Measurements from ENCODE around the gene BICC1.

BICC1 gene

DNA sequence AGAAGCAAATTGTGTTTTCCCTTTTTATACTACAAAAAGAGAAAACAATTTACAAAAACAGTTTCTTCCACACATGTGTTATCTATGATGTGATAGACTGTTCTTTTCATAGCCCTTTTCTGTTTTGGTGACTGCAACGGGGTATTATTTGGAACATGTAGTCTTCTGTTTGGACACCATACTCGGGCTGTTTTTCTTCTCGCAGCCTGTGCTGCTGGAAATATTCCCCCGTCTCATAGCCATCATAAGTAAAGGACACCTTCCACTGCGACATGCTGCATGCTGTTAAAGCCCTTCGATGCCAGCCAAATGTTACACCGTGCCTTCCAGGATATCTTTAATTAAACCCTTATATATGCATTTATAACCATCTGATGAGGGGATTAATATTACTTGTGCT lies 222.4 kb downstream of the BICC1 start:
- TF ChIP-seq TAF1 (IDR thresholded peaks at IDR 0.05; ENCODE audit: borderline replicate concordance, insufficient read depth, low read length) (no peak), FOXP2 (optimal IDR thresholded peaks at IDR 0.05; ENCODE audit: borderline replicate concordance, extremely low read depth, extremely low read length, insufficient read depth) (no peak)
- TF ChIP-seq, protein P1, sequence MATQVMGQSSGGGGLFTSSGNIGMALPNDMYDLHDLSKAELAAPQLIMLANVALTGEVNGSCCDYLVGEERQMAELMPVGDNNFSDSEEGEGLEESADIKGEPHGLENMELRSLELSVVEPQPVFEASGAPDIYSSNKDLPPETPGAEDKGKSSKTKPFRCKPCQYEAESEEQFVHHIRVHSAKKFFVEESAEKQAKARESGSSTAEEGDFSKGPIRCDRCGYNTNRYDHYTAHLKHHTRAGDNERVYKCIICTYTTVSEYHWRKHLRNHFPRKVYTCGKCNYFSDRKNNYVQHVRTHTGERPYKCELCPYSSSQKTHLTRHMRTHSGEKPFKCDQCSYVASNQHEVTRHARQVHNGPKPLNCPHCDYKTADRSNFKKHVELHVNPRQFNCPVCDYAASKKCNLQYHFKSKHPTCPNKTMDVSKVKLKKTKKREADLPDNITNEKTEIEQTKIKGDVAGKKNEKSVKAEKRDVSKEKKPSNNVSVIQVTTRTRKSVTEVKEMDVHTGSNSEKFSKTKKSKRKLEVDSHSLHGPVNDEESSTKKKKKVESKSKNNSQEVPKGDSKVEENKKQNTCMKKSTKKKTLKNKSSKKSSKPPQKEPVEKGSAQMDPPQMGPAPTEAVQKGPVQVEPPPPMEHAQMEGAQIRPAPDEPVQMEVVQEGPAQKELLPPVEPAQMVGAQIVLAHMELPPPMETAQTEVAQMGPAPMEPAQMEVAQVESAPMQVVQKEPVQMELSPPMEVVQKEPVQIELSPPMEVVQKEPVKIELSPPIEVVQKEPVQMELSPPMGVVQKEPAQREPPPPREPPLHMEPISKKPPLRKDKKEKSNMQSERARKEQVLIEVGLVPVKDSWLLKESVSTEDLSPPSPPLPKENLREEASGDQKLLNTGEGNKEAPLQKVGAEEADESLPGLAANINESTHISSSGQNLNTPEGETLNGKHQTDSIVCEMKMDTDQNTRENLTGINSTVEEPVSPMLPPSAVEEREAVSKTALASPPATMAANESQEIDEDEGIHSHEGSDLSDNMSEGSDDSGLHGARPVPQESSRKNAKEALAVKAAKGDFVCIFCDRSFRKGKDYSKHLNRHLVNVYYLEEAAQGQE (IDR thresholded peaks at IDR 0.05; ENCODE audit: insufficient read depth in 1 of 2, low read depth in 2 of 2, low read length in 2 of 2), result no peak

DNA sequence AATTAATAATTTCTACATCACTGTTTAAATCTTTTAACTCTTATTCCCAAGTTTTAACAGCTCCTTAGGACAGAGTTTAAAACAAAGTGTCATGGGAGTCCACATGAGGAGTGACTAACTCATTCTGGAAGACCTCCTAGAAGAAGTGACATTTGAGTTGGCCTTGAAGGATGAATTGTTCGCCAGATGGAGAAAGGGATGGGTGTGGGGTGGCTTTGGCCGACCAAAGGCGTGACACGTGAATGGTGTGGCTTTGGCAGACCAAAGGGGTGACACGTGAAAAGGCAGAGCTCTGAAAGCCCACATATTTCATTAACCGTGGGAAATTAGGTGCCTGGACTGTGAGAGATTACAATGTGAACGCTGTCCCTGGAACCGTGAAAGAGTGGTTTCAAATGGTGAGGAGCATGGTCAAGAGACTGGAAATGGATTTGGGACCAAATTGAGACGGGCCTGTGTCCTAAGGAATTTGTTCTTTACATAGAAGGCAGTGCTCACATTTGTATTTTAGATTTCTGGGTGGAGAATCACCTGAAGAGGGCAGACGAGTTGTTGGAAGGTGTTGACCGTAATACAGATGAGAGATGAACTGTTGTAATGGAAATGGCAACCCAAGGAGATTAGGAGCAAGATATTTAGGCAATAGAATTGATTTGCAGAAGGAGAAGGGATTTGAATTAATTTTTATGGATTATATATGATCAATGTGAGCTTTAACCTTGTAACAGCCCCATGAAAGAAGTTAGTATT lies 228.1 kb downstream of the BICC1 start:
- TF ChIP-seq POLR2AphosphoS5 (IDR thresholded peaks at IDR 0.05; ENCODE audit: low read depth, low read length), result no peak
- no peak for TF ChIP-seq SIN3A (IDR thresholded peaks at IDR 0.05; ENCODE audit: borderline replicate concordance, insufficient read depth, low read length)
- no peak for TF ChIP-seq TAF1 (IDR thresholded peaks at IDR 0.05; ENCODE audit: borderline replicate concordance, insufficient read depth, low read length)
- TF ChIP-seq FOXP2 (optimal IDR thresholded peaks at IDR 0.05; ENCODE audit: borderline replicate concordance, extremely low read depth, extremely low read length, insufficient read depth), result no peak
- TF ChIP-seq, protein P1 (IDR thresholded peaks at IDR 0.05; ENCODE audit: insufficient read depth in 1 of 2, low read depth in 2 of 2, low read length in 2 of 2), result no peak

DNA sequence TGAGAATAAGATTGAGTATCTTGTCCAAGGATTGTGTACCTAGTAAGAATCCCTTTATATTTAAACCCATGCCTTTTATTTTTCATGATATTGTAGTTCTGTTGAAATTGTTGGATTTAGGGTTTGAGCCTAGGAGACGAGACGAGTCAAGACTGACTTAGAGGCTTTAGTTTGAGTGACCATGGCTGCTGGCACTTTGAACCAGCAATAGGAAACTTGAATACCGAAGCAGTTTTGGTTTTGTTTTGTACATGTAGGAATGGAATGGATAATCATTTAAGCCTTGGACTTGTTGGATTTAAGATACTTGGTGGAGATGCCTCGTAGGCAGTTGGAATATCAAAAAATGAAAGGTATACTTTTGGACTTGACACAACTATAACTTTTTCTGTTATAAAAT lies 229.0 kb downstream of the BICC1 start:
- TF ChIP-seq TAF1 (IDR thresholded peaks at IDR 0.05; ENCODE audit: borderline replicate concordance, insufficient read depth, low read length) (no peak), FOXP2 (optimal IDR thresholded peaks at IDR 0.05; ENCODE audit: borderline replicate concordance, extremely low read depth, extremely low read length, insufficient read depth) (no peak), POLR2AphosphoS5 (IDR thresholded peaks at IDR 0.05; ENCODE audit: low read depth, low read length) (no peak), SIN3A (IDR thresholded peaks at IDR 0.05; ENCODE audit: borderline replicate concordance, insufficient read depth, low read length) (no peak)
- TF ChIP-seq, protein P1 (IDR thresholded peaks at IDR 0.05; ENCODE audit: insufficient read depth in 1 of 2, low read depth in 2 of 2, low read length in 2 of 2), result no peak

- TF ChIP-seq TAF1 (IDR thresholded peaks at IDR 0.05; ENCODE audit: borderline replicate concordance, insufficient read depth, low read length) (no peak), POLR2AphosphoS5 (IDR thresholded peaks at IDR 0.05; ENCODE audit: low read depth, low read length) (no peak), SIN3A (IDR thresholded peaks at IDR 0.05; ENCODE audit: borderline replicate concordance, insufficient read depth, low read length) (no peak), FOXP2 (optimal IDR thresholded peaks at IDR 0.05; ENCODE audit: borderline replicate concordance, extremely low read depth, extremely low read length, insufficient read depth) (no peak)
- TF ChIP-seq, protein P1 (IDR thresholded peaks at IDR 0.05; ENCODE audit: insufficient read depth in 1 of 2, low read depth in 2 of 2, low read length in 2 of 2), result no peak
These were observed 229.5 kb downstream of the BICC1 start for GRCh38 chr10:58742141-58742540.
